NCI-H524 treated with DMSO at 0.1 percent for 48 hours (cell line): Measurements from ENCODE around the gene RAPGEF1.
"Not testable (repeated sequence)": the region's sequence is repeated elsewhere in the genome, so short reads cannot be mapped to it uniquely, and the experiment has no call there.

Experiments
- DNase-seq: peaks from one replicate; lab custom pipeline; 2025; lab: John Stamatoyannopoulos, UW

RAPGEF1 gene

DNA sequence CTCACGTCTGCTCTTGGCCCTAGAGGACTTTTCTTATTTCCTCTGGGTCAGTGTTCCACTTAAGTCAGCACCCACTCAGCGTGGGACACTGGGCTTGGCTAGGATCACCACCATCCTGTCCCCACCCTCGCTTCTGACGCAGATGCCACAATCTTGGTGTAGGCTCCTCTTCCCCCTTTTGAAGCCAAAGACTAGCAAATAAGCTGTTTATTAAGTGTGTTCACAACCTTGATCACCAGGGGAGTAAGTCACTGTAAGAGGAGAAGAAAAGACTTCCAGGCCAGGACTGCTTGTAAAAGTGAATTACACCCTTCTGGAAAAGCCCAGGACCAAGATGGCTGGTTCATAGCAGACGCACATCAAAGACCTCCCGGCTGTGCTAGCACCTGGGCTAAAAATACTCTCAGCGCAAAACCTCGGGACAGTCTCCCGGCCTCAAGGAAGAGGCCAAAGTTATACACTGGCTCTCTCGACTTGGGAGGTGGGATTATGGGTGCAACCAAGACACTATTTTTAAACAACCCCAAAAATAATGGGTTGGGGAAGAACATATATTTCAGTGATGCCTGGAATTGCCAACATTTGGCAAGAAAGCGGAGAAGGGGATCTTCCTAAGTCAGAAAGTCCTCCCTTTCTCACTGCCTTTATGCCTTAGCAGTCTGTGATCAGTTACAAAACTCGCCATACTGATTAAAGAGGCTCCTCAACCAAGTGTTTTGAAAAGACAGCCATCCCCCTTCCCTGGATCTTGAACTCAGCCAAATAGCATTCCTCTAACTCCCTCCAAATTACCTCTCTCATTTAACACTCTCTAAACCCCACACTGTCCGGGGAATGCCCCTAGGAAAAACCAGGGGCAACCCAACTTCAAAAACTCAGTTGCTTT is 69.4 kb downstream of the RAPGEF1 start:
- DNase-seq = no peak

DNA sequence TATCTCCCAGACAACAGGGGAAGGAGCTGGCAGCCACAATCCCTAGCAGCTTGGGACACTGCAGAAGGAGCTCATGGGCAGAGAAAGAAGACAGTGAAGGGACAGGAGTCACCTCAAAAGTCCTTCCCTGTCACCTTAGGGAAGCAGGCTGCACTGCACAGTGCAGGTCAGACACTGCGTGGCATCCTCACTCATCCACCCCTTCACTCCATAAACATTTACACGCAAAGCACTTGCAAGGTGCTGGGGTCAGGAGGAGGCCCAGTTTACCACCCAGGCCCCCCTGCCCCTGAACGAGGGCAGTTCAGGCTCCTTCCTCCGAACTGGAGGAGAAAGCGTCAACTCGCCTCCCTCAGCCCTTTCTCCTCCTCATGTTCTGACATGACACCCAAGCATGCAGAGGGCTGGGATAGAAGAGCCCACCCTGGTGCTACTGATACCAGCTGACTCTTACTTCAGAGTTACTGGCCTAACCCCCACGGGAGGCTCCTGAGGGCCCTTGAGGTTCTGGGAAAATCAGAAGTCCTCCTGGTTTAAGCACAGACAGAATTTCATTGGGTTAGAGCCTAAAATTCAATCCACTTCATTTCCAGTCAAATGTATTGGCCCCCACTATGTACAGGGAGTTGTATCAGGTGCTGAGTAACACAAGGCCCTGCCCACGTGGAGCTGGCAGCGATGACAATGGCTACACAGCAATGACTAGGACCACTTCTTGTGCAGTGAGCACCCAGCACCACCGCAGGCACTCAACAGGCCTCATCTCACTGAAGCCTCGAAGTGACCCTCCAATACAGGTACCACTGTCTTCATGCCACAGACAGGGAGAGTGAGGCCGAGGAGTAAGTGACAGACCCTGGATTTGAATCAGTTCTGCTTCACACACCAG is 70.4 kb downstream of the RAPGEF1 start:
- no peak for DNase-seq

DNA sequence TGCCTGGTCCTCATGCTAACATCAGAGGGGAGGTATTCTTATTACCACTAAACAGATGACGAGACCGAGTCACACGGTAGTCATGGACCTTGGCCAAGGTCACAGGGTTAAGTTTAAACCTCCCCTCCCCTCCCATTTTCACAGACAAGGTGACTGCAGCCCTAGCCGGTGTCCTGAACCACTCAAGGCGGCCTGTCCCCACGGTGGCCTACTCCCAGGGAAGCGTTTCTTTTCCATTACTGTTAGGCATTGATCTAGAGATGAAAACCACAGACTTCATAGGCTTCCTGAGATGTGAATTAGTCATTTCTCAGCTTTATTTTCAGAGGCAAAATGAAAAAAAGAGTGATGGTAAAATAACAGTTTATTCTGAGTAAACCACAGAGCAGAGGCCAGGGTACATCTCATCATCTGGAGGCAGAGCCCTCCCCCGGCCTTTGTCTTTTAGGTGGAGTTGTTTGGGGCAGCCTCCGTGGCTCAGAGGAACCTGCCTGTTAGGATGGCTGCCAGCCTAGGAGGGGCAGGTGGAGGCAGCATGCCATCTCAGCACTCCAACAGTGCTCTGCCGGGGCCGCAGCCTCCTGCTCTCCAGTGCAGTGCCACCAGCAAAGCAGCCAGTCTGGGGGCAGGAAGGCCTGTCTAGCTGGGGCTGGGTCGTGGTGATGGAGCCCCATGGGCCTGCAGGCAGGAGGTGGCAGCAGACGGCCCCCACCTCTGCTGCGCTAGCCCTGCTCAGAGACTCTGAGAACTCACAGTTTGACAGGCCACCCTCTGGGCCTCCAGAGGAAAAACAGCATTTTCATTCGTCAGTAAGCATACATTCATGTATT is 71.2 kb downstream of the RAPGEF1 start:
- no peak for DNase-seq

DNA sequence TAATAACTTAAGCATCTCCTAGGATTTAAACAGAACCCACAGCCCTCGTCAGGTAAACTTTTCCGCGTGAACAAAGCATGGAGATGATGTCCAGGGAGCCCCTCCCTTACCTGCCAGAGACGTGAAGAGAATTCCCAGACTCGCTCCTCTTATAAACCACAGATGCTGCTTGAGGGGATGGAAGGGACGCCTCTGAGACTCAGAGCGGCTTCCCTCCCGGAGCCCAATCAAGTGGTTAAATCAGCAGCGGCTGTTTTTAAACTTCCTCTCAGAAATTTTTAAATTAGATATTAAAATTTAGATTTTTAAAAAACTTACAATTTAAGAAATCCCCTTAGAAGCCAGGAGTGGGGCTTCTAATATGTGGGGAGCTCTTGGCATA is 71.8 kb downstream of the RAPGEF1 start:
- DNase-seq = no peak

GRCh38 chr9:131667576-131667975 is 72.3 kb downstream of the RAPGEF1 start:
- no peak for DNase-seq

- no peak for DNase-seq
Observed at GRCh38 chr9:131666774-131667173, 73.1 kb downstream of the RAPGEF1 start.

DNA sequence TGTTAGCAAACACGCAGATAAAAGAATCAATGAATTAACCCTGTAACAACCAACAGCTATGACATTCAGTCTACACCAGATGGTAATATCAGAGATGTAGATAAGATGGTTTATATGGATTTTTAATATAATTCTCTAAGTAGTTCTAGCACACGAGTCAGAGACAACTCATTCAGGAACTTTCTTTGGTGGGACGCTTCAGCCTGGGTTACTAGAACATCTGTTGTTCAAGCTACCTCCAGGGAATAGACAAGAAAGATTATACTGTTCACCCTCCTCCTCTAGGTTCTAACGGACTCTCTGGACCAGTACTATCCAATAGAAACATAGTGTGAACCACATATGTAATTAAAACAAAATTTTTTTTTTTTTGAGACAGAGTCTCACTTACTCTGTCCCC is 73.8 kb downstream of the RAPGEF1 start:
- DNase-seq = no peak

GRCh38 chr9:131663288-131663687 is 76.6 kb downstream of the RAPGEF1 start:
- DNase-seq = no peak

DNA sequence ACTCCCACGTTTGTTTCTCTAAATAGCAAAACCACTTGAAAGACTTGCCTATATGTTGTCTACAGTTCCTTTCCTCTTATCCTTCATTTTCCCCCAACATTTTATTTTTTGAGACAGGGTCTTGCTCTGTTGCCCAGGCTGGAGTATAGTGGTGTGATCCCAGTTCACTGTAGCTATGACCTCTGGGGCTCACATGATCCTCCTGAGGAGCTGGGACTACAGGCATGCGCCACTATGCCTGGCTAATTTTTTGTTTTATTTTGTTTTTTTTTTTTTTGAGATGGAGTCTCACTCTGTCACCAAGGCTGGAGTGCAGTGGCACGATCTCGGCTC is 77.6 kb downstream of the RAPGEF1 start:
- DNase-seq = not testable (repeated sequence)

DNA sequence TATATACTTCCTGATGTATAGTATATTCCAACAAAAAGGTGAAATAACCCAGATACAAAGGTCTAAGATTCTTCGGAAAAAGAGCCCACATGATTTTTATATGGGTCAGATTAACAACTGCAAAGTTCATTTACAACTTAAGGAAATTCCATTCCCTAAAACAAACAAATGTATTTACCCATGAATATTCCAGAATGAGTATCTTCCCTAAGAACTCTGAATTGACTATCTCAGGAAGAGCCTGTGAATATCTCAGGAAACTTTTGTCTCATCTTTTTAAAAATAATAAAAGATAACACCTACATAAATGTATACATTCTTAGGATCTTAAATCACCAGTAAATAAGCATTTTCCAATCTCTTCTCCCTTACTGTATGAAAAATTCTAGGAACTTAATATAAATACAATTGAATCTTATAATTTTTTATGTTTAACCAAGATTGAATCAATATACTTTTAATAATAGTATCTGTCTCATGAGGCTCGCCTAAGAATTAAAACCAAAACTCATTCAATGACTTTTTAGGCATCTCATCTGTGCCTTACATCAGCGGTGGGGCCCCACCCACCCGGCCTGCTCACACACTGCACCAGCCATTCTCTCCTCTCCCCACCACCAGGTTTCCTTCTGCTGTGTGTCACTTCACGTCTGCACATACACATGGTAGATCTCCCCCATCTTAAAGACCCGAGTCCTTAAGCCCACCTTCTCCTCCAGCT is 78.1 kb downstream of the RAPGEF1 start:
- no peak for DNase-seq

GRCh38 chr9:131660466-131661405 is 79.1 kb downstream of the RAPGEF1 start:
- DNase-seq = no peak

GRCh38 chr9:131658377-131659129 is 81.3 kb downstream of the RAPGEF1 start:
- DNase-seq = no peak

GRCh38 chr9:131657940-131658339 is 81.9 kb downstream of the RAPGEF1 start:
- no peak for DNase-seq

DNA sequence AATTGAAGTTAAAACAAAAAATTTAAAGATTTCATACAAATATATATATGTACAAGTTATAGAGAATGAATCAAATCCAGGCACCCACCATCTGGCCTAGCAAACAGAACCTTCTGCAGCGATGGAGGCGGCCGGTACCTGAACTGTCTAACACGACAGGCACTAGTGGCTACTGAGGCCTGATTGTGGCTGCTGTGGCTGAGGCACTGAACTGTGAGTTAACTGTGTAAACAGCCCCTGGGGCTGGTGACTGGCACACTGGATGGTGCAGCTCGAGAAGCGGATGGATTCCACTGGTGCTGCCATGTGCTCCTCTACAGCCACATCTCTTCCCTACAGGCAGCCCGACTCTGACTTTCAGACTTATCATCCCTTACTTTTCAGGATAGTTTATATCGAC is 82.4 kb downstream of the RAPGEF1 start:
- DNase-seq = no peak

DNA sequence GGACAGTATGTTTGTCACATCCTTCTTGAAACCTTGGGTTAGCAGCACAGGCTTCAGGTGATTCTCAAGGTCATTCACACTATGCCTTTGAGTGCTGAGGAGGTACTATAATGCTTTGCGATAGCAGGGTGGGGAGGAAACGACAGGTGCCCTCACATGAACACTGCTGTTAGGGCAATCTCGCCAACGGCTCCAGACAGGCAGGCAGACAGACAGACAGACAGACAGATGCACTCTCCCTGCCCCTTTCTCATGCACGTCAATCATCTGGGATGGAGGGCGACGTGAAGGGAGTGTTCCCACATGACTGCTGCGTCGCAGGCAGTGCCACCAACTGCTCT is 82.9 kb downstream of the RAPGEF1 start:
- no peak for DNase-seq

DNA sequence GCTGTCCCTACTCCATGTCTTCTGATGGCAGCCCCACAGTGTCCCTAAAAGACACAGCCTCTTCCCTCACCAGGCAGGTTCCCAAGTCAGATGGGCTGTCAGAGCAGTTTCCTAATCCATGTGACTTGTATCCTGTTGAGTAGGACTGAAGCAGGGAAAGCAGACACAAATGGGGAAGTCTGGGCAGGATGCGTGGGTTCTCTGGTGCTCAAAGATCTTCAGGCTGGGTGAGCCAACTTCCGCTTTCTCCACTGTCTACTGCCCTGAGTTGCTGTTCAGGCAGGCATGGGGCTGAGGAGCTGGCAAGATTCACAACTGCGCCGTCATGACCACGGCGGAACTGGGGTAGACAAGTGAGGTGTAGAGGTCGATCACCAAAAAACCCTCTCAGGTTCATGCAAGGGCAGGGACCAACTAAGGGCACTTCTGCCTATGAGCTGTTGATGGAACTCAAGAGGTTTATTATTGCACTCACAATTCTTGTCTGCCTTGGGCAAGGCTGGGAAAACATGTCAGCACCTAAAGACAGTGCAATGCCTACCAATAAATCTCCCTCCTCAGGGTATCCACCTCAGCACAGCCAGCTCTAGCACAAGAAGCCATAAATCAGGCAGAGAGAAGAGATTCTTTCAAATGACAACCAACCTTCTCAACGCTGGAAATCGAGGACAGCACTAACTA is 83.4 kb downstream of the RAPGEF1 start:
- no peak for DNase-seq

DNA sequence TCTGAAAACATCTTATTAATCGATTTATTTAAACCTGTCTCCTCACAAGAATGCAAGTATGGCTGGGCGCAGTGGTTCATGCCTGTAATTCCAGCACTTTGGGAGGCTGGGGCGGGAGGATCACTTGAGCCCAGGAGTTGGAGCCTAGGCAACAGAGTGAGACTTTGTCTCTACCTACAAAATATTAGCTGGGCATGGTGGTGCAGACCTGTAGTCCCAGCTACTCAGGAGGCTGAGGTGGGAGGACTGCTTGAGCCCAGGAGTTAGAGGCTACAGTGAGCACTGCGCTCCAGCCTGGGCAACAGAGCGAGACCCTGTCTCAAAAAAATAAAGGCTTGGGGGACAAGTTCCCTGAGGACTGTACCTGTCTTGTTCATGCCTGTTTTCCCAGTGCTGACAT is 85.5 kb downstream of the RAPGEF1 start:
- not testable (repeated sequence) for DNase-seq

DNA sequence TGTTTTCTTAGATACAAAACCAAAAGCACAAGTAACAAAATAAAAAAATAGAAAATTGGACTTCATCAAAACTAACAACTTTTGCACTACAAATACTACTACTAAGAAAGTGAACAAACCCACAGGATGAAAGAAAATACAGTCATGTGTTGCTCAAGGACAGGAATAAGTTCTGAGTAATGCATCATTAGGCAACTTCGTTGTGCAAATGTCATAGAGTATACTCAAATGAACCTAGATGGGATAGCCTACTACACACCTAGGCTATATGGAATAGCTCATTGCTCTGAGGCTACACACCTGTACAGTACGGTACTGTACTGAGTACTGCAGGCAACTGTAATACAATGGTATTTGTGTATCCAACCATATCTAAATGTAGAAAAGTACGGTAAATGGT is 88.3 kb downstream of the RAPGEF1 start:
- no peak for DNase-seq

GRCh38 chr9:131651160-131651559 is 88.7 kb downstream of the RAPGEF1 start:
- no peak for DNase-seq
